Right lobe of liver (tissue), 4 donors: ENCODE measurements around the gene SLC22A1.
"Not testable (repeated sequence)": the region's sequence is repeated elsewhere in the genome, so short reads cannot be mapped to it uniquely, and the experiment has no call there.

Source experiments
- POLR2A ChIP-seq: fragments of 450-650 bp; IDR thresholded peaks from one replicate; pipeline ENCODE4 v1.6.1; 2017; ENCODE audit warnings: antibody characterized with exemption, mild to moderate bottlenecking
- TF ChIP-seq, protein P1 (sequence below), 4 donors: fragments of 200-600 bp in 3 of 4; fragments of 450-650 bp in 1 of 4; IDR thresholded peaks; one replicate each; pipeline versions ENCODE4 v1.5.1 to v1.8.0; 2016 to 2022; ENCODE audit warnings: antibody characterized with exemption in 4 of 4, mild to moderate bottlenecking in 2 of 4
- donor health status: DM: no; HTN: no; CAD: no.
- donor health status: DM: no; HTN: no; CAD: no.
- donor health status: DM: no; HTN: yes; CAD: no.

DNA sequence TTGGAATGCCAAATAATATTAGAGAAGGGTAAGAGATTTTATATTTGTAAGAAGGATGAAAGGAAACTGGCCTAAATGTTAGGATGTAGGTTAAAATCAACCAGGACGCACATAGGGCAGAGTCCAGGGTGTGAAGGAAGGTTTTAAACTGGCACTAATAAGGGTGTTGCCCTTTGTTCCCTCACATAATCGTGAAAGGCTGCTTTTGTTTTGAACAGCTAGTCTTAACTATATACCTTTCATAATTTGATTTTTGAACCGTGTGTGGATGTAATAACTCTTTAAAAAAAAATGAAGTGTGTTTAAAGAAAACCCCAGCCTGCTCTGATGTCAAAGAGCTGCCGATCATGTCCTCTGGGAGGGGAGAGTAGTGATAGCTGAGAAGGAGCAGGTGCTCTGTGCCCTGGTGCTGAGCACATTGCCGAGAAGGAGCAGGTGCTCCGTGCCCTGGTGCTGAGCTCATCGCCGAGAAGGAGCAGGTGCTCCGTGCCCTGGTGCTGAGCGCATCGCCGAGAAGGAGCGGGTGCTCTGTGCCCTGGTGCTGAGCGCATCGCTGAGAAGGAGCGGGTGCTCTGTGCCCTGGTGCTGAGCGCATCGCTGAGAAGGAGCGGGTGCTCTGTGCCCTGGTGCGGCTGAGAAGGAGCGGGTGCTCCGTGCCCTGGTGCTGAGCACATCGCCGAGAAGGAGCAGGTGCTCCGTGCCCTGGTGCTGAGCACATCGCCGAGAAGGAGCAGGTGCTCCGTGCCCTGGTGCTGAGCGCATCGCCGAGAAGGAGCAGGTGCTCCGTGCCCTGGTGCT is 31.0 kb upstream of the SLC22A1 start:
- TF ChIP-seq, protein P1, sequence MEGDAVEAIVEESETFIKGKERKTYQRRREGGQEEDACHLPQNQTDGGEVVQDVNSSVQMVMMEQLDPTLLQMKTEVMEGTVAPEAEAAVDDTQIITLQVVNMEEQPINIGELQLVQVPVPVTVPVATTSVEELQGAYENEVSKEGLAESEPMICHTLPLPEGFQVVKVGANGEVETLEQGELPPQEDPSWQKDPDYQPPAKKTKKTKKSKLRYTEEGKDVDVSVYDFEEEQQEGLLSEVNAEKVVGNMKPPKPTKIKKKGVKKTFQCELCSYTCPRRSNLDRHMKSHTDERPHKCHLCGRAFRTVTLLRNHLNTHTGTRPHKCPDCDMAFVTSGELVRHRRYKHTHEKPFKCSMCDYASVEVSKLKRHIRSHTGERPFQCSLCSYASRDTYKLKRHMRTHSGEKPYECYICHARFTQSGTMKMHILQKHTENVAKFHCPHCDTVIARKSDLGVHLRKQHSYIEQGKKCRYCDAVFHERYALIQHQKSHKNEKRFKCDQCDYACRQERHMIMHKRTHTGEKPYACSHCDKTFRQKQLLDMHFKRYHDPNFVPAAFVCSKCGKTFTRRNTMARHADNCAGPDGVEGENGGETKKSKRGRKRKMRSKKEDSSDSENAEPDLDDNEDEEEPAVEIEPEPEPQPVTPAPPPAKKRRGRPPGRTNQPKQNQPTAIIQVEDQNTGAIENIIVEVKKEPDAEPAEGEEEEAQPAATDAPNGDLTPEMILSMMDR (IDR thresholded peaks at IDR 0.05) = not testable (repeated sequence)
- TF ChIP-seq POLR2A = not testable (repeated sequence)
